ENCODE measurements around the gene KCNH5.

DNA sequence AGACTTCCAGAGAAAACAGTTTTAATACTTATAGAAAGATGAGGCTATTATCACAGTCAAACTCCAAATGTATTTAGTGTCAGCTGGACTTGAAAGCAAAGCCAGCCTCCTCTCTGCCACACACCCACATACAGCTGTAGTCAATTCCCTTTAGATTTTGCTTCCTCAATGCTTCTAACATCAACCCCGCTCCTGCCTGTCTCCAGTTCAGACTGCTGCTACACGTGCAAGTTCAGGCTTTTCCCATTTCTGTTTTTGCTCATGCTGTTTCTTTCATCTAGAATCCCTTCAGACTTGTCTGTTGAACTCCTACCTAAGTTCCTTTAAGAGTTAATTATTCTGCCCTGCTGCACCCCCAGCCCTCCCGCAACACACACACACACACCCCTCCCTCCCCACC lies 380.0 kb downstream of the KCNH5 start:
- TF ChIP-seq NR1H2 (CRISPR knock-in tag; IDR thresholded peaks at IDR 0.05; ENCODE audit: borderline replicate concordance, low read depth) (no peak), CBX5 (CRISPR knock-in tag; IDR thresholded peaks at IDR 0.05; ENCODE audit: borderline replicate concordance) (no peak), MEIS2 (CRISPR knock-in tag; IDR thresholded peaks at IDR 0.05) (no peak), POLR2A (IDR thresholded peaks at IDR 0.05; ENCODE audit: insufficient read depth in 1 of 2, low read depth in 2 of 2, low read length in 2 of 2) (no peak), YY1 (IDR thresholded peaks at IDR 0.05; ENCODE audit: insufficient read depth, insufficient replicate concordance, low read depth, low read length) (no peak), ZNF615 (CRISPR knock-in tag; IDR thresholded peaks at IDR 0.05; ENCODE audit: borderline replicate concordance) (no peak), RBAK (CRISPR knock-in tag; IDR thresholded peaks at IDR 0.05) (no peak), ZNF569 (CRISPR knock-in tag; IDR thresholded peaks at IDR 0.05; ENCODE audit: borderline replicate concordance) (no peak), HDAC2 (CRISPR knock-in tag; IDR thresholded peaks at IDR 0.05) (no peak)
- TF ChIP-seq, protein P1, sequence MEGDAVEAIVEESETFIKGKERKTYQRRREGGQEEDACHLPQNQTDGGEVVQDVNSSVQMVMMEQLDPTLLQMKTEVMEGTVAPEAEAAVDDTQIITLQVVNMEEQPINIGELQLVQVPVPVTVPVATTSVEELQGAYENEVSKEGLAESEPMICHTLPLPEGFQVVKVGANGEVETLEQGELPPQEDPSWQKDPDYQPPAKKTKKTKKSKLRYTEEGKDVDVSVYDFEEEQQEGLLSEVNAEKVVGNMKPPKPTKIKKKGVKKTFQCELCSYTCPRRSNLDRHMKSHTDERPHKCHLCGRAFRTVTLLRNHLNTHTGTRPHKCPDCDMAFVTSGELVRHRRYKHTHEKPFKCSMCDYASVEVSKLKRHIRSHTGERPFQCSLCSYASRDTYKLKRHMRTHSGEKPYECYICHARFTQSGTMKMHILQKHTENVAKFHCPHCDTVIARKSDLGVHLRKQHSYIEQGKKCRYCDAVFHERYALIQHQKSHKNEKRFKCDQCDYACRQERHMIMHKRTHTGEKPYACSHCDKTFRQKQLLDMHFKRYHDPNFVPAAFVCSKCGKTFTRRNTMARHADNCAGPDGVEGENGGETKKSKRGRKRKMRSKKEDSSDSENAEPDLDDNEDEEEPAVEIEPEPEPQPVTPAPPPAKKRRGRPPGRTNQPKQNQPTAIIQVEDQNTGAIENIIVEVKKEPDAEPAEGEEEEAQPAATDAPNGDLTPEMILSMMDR (CRISPR knock-in tag; IDR thresholded peaks at IDR 0.05) = no peak
